Left renal pelvis (tissue), 4 donors: ENCODE results near the gene ZBTB48. TPM values are rescaled to one million over a fixed set of nuclear protein-coding genes. Genes with fewer than 3 reads are reported as not detected.

Experiments
- DNase-seq, 4 donors: peaks; one replicate each; pipeline ENCODE4 v3.0.0-alpha.2; 2013; ENCODE audit warnings: low read depth in 4 of 4, low spot score in 3 of 4
- polyA plus RNA-seq, 4 donors: library from polyadenylated mRNA; unstranded; fragments of 120-200 nt; gene quantifications; one replicate each; pipeline ENCODE4 v1.2.1, GENCODE V29; 2013; ENCODE audit not compliant: insufficient read length in 4 of 4

ZBTB48 gene
- polyA plus RNA-seq, 4 donors: 19.3 to 50.7 (median 27.3) TPM

DNA sequence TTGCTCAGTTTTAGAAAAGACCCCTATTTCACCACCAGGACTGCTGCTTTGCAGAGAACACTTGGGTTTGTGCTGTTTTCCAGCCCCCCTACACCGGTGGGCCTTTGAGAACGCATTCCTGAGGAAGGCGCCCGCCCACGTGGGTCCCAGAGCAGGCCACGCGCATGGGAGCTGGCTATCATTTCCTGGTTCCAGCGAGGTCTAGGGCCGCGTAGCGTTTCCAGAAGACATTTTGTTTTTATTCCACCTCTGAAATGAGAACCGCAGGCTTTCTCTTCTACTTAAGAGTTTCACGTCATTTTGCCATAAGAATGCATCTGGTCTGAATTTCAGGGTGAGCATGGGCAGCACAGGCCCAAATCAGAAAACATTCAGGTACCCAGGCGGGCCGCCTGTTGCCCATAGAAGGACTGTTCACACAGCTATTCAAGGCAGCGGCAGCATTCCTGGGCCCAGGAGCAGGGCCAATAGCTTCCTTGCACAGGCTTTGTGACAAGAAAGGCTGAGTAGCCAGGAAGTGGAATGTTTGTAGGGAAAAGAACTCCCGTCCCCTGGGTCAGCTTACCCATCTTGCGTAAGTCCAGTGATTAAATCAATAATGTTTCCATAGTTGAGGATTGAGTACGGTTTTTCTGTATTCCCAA, 24.2 kb downstream of the ZBTB48 start:
- DNase-seq: peak in 2 of 4 donors; percentile 49 to 50

GRCh38 chr1:6612641-6613360, 33.0 kb downstream of the ZBTB48 start:
- DNase-seq: peak in 1 of 4 donors; percentile 42

GRCh38 chr1:6613361-6614018, 33.7 kb downstream of the ZBTB48 start, which contains the start of gene PHF13:
Gene PHF13 (plus strand): TSS chr1:6613731. CDS start chr1:6614067, 336 bp downstream.
- peak; percentile 91 to 96 (median 96) for DNase-seq

DNA sequence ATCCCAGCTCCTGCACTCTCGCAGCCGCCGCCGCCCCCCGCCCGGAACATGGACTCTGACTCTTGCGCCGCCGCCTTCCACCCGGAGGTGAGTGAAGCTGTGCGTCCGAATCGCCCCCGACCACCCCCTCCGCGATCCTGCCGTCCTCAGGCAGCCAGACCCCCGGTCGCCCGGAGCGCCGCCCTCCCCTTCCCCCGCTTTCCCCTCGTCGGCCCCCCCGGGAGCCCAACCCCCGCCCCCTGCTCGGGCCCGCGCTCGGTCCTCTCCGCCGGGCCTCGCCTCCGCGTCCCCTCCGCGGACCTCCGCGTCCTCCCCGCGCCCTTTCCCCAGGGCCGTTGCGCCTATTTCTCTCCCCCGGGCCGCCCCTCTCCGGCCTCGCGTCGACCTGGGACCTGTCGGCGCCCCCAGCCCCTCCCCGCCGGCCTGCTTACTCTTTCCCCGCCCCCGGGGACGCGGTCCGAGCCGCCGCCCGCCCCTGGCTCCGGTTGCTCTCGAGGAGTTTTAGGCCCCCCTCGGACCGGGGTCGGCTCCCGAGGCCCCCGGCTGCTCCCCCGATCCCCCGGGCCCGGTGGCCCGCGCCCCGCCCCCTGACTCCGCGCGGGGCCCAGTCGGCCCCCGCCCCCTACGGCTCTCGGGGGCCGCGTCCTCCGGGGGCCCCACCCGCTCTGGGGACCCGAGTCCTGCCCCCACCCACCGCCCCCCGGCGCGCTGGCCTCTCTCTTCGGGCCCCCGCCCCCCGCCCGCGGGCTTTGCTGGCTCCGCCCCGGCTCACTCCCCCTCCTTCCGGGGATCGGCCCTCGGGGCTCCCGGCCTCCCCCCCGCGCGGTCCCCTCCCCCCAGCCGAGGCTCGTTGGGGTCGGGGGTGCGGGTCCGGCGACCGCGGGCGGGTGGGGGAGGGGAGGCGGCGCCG, 34.5 kb downstream of the ZBTB48 start:
- DNase-seq: no peak

GRCh38 chr1:6614929-6615785, 35.4 kb downstream of the ZBTB48 start:
- no peak for DNase-seq

DNA sequence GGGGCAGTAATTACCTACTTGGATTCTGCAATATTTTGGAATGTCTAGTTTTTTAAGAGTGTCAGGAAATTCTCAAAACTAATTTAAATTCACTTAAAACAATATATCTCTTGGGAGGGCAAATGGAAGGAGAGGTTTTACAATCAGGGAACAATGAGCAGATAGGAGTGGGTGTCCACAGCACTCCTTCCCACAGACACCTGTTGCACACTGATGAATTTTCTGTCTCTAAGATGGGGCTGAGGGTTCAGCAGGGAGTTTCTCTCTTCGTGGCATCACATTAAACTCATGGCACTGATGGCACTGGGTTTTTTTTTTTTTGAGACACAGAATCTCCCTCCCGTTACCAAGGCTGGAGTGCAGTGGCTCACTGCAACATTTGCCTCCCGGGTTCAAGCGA, 39.3 kb downstream of the ZBTB48 start:
- DNase-seq: no peak

- no peak for DNase-seq
These were observed 41.9 kb downstream of the ZBTB48 start for GRCh38 chr1:6621429-6622391.

GRCh38 chr1:6622396-6623152, 42.8 kb downstream of the ZBTB48 start:
- no peak for DNase-seq

DNA sequence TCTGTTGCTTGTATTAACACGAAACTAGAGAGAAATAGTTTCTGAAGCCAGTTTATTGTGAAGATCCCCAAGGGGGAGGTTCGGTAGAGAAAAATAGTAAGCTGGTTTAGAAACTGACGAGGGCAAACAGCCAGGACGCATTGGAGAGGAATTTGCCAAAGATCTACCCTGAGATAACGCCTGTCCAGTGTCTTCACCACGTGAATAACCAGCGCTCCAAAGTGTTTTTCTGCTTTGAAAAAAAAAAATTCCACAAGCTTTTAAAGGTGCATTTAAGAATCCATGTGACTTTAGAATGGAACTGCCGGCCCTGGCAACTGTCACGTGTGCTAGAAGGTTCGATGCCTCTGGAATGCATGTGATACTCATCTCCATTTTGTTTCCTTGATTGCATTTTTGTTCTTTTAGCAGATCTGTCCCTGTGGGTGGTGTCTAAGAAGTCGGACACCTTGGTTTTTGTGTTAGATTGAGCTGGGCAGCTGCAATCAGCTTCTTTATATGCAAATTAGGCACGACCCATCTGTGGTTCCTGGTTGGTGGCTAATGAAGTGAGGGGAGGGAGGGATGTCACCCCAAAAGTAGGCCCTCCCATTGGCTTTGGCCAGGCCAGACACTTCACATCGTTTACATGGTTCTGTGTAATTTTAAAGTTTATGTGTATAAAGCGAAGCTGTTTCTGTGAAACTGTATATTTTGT, 43.6 kb downstream of the ZBTB48 start:
- DNase-seq: no peak

DNA sequence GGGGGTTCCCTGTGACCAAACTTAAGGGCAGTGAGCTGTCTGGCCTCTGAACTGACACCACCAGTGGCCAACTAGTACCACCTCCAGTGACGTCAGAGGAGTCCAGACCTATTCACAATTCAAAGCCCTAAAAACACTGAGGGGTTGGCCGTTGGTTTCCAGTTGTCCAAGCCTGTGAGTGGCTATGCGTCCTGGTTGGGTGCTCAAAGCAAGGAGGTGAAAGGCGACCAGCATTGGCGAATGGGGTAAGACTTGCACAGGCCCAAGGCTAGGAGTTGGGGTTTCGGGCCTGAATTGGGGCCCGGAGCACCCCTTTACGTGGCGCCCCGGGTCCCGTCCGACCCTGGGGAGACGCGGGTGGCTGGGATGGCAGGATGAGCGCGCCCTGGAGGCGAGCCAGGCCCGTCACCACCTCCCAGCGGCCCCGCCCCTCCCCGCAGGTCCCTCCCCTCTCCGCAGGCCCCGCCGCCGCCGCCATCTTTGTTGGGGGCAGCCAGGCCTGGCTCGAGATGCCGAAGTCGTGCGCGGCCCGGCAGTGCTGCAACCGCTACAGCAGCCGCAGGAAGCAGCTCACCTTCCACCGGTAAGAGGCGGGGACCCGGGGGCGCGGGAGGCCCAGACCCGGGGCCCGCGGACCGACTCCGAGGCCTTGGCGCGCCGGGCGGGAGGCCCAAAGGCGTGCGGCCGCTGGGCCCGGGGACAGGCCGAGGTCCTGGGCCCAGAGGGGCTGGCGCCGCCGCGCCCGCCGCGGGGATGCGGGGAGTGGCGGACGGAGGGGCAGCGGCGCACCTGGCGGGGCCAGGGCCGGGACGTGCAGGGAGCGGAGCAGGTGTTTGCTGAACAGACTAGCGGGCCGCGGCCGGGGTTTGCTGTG, 45.2 kb downstream of the ZBTB48 start, which contains the start of gene THAP3:
Gene THAP3 (plus strand): TSS at position 159 of the 874 bp plus-strand sequence. CDS start 351 bp downstream, at position 510.
- no peak for DNase-seq

GRCh38 chr1:6625584-6626149, 45.9 kb downstream of the ZBTB48 start:
- DNase-seq: no peak

DNA sequence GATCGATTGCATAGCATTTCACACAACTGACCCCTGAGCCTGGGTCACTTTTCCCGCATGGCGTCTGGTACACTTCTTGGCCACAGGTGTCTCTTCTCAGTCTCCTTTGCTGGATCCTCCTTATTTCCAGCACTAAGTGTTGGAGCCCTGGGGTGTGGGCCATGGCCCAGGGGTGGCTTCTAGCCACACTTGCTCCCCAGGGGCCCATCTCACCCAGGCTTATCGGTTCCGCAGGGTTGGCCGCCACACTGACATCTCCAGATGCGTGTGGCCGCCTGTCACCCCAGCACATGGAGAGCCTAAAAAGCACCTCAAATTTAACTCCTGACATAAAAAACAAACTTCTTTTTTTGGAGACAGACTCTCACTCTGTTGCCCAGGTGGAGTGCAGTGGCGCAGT, 47.2 kb downstream of the ZBTB48 start:
- no peak for DNase-seq

DNA sequence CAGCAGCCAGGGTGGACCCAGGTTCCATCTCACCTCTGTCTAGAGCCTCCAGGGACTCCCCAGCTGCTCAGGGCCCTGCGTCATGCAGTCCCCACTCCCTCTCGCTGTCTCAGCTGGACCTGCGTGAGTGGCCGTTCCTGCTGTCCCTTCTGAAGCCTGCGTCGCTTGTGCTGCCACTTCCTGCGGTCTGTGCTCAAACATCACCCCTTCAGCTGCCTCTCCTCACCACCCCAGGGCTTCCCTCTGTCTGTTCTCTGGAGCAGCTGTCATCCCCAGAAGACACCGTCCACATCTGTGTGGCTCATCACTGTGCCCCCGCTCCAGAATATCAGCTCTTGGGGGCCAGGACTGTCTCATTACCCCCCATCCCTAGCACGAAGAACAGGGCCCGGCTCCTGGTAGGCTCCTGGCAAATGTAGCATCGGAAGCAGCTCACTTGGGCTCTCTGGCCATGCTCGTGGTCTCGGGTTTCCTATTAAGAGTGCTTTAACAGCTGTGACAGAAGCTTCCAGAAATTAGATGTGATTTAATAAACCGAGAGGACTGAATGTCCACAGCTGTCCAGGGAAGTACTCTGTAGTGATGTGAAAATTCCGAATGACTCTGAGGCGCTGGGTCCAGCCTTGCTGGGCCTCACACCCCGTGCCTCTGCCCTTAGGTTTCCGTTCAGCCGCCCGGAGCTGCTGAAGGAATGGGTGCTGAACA, 48.2 kb downstream of the ZBTB48 start:
- no peak for DNase-seq

DNA sequence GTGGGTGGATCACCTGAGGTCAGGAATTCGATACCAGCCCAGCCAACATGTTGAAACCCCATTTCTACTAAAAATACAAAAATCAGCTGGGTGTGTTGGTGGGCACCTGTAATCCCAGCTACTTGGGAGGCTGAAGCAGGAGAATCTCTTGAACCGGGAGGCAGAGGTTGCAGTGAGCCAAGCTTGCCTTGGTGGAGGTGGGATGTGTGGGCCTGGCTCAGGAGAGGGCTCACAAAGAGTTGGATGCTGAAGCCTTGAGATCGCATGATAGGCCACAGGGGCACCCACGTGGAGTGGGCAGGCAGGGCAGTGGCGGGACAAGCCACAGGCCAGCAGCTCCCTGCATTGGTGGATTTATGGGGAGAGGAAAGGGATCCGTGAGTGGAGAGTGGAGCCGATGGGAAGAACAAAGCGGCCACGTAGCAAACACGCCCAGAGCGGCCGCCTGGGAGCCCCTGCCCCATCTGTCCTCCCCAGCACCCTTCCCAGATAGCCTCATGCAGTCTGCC, 49.2 kb downstream of the ZBTB48 start:
- no peak for DNase-seq

GRCh38 chr1:6630027-6630426, 50.2 kb downstream of the ZBTB48 start:
- DNase-seq: no peak
